T-cell (primary cell): ENCODE results near the gene MCF2L. TPM values are rescaled to one million over a fixed set of nuclear protein-coding genes. Genes with fewer than 3 reads are reported as not detected.
"Not testable (repeated sequence)": the region's sequence is repeated elsewhere in the genome, so short reads cannot be mapped to it uniquely, and the experiment has no call there.

Experiments used
- ATAC-seq, 4 experiments: fragments of 200-7000 bp in 3 of 4; fragments of 150-1000 bp in 1 of 4; cut with Tn5 transposase; replicated peaks in 1 of 4; 1 replicate in 3 of 4; 2 replicates in 1 of 4; pipeline ENCODE4 v1.10.0; 2021; ENCODE audit warnings: moderate library complexity in 3 of 4, mild to moderate bottlenecking in 2 of 4, moderate number of reproducible peaks in 1 of 4
- CTCF ChIA-PET, 2 donors: fragments of 300-600 bp; sonication (Branson Sonifier 250); formaldehyde crosslinking; loops; one replicate each; lab custom pipeline; 2022; ENCODE audit warnings: antibody characterized with exemption in 2 of 2; lab: Charles Lee
- POLR2A ChIA-PET, 2 donors: fragments of 300-600 bp; sonication (Branson Sonifier 250); formaldehyde crosslinking; loops; one replicate each; lab custom pipeline; 2022; ENCODE audit warnings: antibody characterized with exemption in 2 of 2; lab: Charles Lee
- DNase-seq, 35 experiments: peaks; one replicate each; pipeline versions ENCODE4 v3.0.0 to v3.0.0-alpha.2; 2013 to 2023
- H3K27ac ChIP-seq: one replicate; pipeline ENCODE4 v1.5.1; 2013; ENCODE audit warnings: low read length
- H3K27me3 ChIP-seq, 2 experiments: replicated peaks in 1 of 2; 1 replicate in 1 of 2; 2 replicates in 1 of 2; pipeline versions ENCODE4 v1.6.1 to v1.7.0; 2013; ENCODE audit warnings: low read length in 1 of 2, mixed read lengths in 1 of 2; ENCODE audit not compliant: control insufficient read depth in 2 of 2, insufficient read depth in 2 of 2; ENCODE audit errors: extremely low read depth in 1 of 2
- H3K36me3 ChIP-seq, 2 donors: 1 replicate in 1 of 2; 2 replicates in 1 of 2; pipeline versions ENCODE4 v1.6.1 to v1.7.0; 2013; ENCODE audit warnings: low read length in 1 of 2; ENCODE audit not compliant: control insufficient read depth in 2 of 2, insufficient read depth in 1 of 2; ENCODE audit errors: extremely low read depth in 1 of 2
- H3K4me1 ChIP-seq, 2 experiments: 1 replicate in 1 of 2; 2 replicates in 1 of 2; pipeline versions ENCODE4 v1.6.1 to v1.7.0; 2013; ENCODE audit warnings: low read length in 2 of 2, mixed read lengths in 1 of 2; ENCODE audit not compliant: insufficient read depth in 2 of 2, control insufficient read depth in 1 of 2; ENCODE audit errors: extremely low read depth in 1 of 2
- H3K4me3 ChIP-seq, 2 donors: 1 replicate in 1 of 2; 2 replicates in 1 of 2; pipeline versions ENCODE4 v1.5.1 to v1.7.0; 2013; ENCODE audit warnings: mild to moderate bottlenecking in 2 of 2, low read length in 1 of 2, moderate library complexity in 1 of 2; ENCODE audit not compliant: control insufficient read depth in 1 of 2; ENCODE audit errors: extremely low read depth in 1 of 2
- H3K9me3 ChIP-seq: 2 replicates; pipeline ENCODE4 v1.7.0; 2013
- H3K27ac Mint-ChIP-seq, 2 donors: one replicate each; pipeline ENCODE4 v1.8.0; 2020 to 2021; ENCODE audit warnings: mild to moderate bottlenecking in 2 of 2, mixed read lengths in 2 of 2
- H3K27me3 Mint-ChIP-seq, 2 donors: one replicate each; pipeline ENCODE4 v1.8.0; 2021 to 2022; ENCODE audit warnings: mixed read lengths in 2 of 2
- H3K36me3 Mint-ChIP-seq: one replicate; pipeline ENCODE4 v1.8.0; 2021; ENCODE audit warnings: mixed read lengths
- H3K4me1 Mint-ChIP-seq, 3 donors: one replicate each; pipeline ENCODE4 v1.8.0; 2020 to 2022; ENCODE audit warnings: mixed read lengths in 3 of 3, mild to moderate bottlenecking in 1 of 3
- H3K4me3 Mint-ChIP-seq, 3 donors: one replicate each; pipeline ENCODE4 v1.8.0; 2020 to 2022; ENCODE audit warnings: mild to moderate bottlenecking in 3 of 3, mixed read lengths in 3 of 3, moderate library complexity in 3 of 3
- H3K9me3 Mint-ChIP-seq, 3 donors: one replicate each; pipeline ENCODE4 v1.8.0; 2020 to 2022; ENCODE audit warnings: mixed read lengths in 3 of 3
- WGBS: methylation state at CpG from one replicate; pipeline ENCODE4 v1.1.5; 2013; ENCODE audit warnings: missing lambda C conversion rate; ENCODE audit not compliant: insufficient coverage; 5-methylcytosine and 5-hydroxymethylcytosine counted together
- total RNA-seq, 35 experiments: library from RNA in 6 of 35; stranded (reverse) in 6 of 35; fragments of 120-200 nt in 1 of 35; gene quantifications; one replicate each; pipeline versions ENCODE4 v1.2.1 to v1.2.4 and lab custom pipeline; 2013 to 2026

The MCF2L gene
- total RNA-seq, 5 donors from 2014 or later (not counting 1 experiment from before 2014, with no cell fraction given) = 18.2 to 30.0 (median 24.7) TPM

- no peak overlapping the region for H3K4me3 ChIP-seq
- ChIA-PET POLR2A (no interaction called here), CTCF (no interaction called here)
- Mint-ChIP-seq H3K36me3 (peaks cover 14% of the 10 kb centered on the region), H3K27ac (no peak overlapping the region), H3K4me1 (no peaks in the 10 kb centered on the region), H3K9me3 (no peaks in the 10 kb centered on the region), H3K27me3 (no peaks in the 10 kb centered on the region), H3K4me3 (no peak overlapping the region)
- H3K9me3 ChIP-seq = no peaks in the 10 kb centered on the region
- H3K36me3 ChIP-seq = peaks cover 3 to 10% of the 10 kb centered on the region in 2 donors
- H3K4me1 ChIP-seq = no peaks in the 10 kb centered on the region
- ATAC-seq = no peak
- DNase-seq = no peak
- no peaks in the 10 kb centered on the region for H3K27me3 ChIP-seq
- WGBS = 92% methylated on average over 40 of the region's 42 CpGs
- H3K27ac ChIP-seq = no peak overlapping the region
Observed at GRCh38 chr13:113077953-113078901, 109.2 kb downstream of the MCF2L start.

- no peaks in the 10 kb centered on the region for H3K27me3 ChIP-seq
- H3K36me3 ChIP-seq = peaks cover 3 to 10% of the 10 kb centered on the region in 2 donors
- ATAC-seq (no peak), DNase-seq (no peak)
- H3K4me3 ChIP-seq = no peak overlapping the region
- 93% methylated on average over 18 of the region's 27 CpGs for whole genome bisulfite sequencing
- Mint-ChIP-seq H3K9me3 (no peaks in the 10 kb centered on the region), H3K36me3 (peaks cover 11% of the 10 kb centered on the region), H3K4me1 (no peaks in the 10 kb centered on the region), H3K27ac (no peak overlapping the region), H3K27me3 (no peaks in the 10 kb centered on the region), H3K4me3 (no peak overlapping the region)
- ChIA-PET CTCF (no interaction called here), POLR2A (no interaction called here)
- H3K9me3 ChIP-seq = no peaks in the 10 kb centered on the region
- no peaks in the 10 kb centered on the region for H3K4me1 ChIP-seq
- no peak overlapping the region for H3K27ac ChIP-seq
Observed at GRCh38 chr13:113078902-113079780, 110.1 kb downstream of the MCF2L start.

- ATAC-seq, H3K9me3 Mint-ChIP-seq, H3K36me3 Mint-ChIP-seq, H3K27me3 Mint-ChIP-seq, H3K27ac Mint-ChIP-seq, H3K9me3 ChIP-seq, H3K27ac ChIP-seq, H3K4me1 ChIP-seq, H3K4me3 ChIP-seq, CTCF ChIA-PET, H3K36me3 ChIP-seq, H3K4me3 Mint-ChIP-seq, DNase-seq, H3K27me3 ChIP-seq, H3K4me1 Mint-ChIP-seq, POLR2A ChIA-PET: not testable (repeated sequence)
- WGBS = 91% methylated on average over 4 of the region's 9 CpGs
Observed at GRCh38 chr13:113079781-113080080, 110.7 kb downstream of the MCF2L start.

GRCh38 chr13:113080361-113080831, 111.4 kb downstream of the MCF2L start:
- no peaks in the 10 kb centered on the region for H3K9me3 ChIP-seq
- CTCF ChIA-PET = no interaction called here
- Mint-ChIP-seq H3K36me3 (peaks cover 8% of the 10 kb centered on the region), H3K4me3 (no peak overlapping the region), H3K27me3 (no peaks in the 10 kb centered on the region), H3K27ac (no peak overlapping the region), H3K9me3 (no peaks in the 10 kb centered on the region), H3K4me1 (no peaks in the 10 kb centered on the region)
- no peak for ATAC-seq
- H3K27ac ChIP-seq = no peak overlapping the region
- H3K4me1 ChIP-seq = no peaks in the 10 kb centered on the region
- no peak for DNase-seq
- WGBS = 79% methylated on average over 16 of the region's 18 CpGs
- H3K36me3 ChIP-seq = peaks cover 0 to 4% of the 10 kb centered on the region in 2 donors
- no peaks in the 10 kb centered on the region for H3K27me3 ChIP-seq
- POLR2A ChIA-PET = no interaction called here
- H3K4me3 ChIP-seq = no peak overlapping the region

- peaks cover 8% of the 10 kb centered on the region for H3K36me3 Mint-ChIP-seq
- 94% methylated on average over 15 of the region's 25 CpGs for WGBS
- CTCF ChIA-PET = no interaction called here
- Histone ChIP-seq H3K4me3 (no peak overlapping the region), H3K27ac (no peak overlapping the region), H3K36me3 (peaks cover 0 to 4% of the 10 kb centered on the region in 2 donors), H3K27me3 (no peaks in the 10 kb centered on the region), H3K9me3 (no peaks in the 10 kb centered on the region), H3K4me1 (no peaks in the 10 kb centered on the region)
- no peak overlapping the region for H3K4me3 Mint-ChIP-seq
- no peak for DNase-seq
- POLR2A ChIA-PET = no interaction called here
- H3K27ac Mint-ChIP-seq = no peak overlapping the region
- no peak for ATAC-seq
- H3K4me1 Mint-ChIP-seq = no peaks in the 10 kb centered on the region
- H3K27me3 Mint-ChIP-seq = no peaks in the 10 kb centered on the region
- H3K9me3 Mint-ChIP-seq = no peaks in the 10 kb centered on the region
Observed at GRCh38 chr13:113080901-113081521, 112.0 kb downstream of the MCF2L start.
